OCI-LY3 (cell line): ENCODE results near the gene PDGFA.

Experiments used
- H2AFZ ChIP-seq: fragments of 200-600, 300-600 bp; shearing (Covaris generic); 2 replicates; pipeline ENCODE4 v1.6.0; 2014; ENCODE audit warnings: antibody characterized with exemption, low read depth, low read length
- H3K27ac ChIP-seq: fragments of 200-600, 300-600 bp; sonication (generic); 2 replicates; pipeline ENCODE4 v1.5.1; 2014; ENCODE audit warnings: mild to moderate bottlenecking, low read length, moderate library complexity, mixed read lengths
- H3K27me3 ChIP-seq: fragments of 200-600, 300-600 bp; sonication (generic); 2 replicates; pipeline ENCODE4 v1.6.1; 2014; ENCODE audit warnings: low read depth, low read length, mixed read lengths
- H3K36me3 ChIP-seq: fragments of 200-600, 300-600 bp; sonication (generic); replicated peaks from 2 replicates; pipeline ENCODE3; 2014; ENCODE audit warnings: low read depth, low read length, mixed read lengths
- H3K4me1 ChIP-seq: fragments of 300-600, 200-600 bp; sonication (generic); 2 replicates; pipeline ENCODE4 v1.6.1; 2014; ENCODE audit warnings: low read length, mixed read lengths
- H3K4me2 ChIP-seq: fragments of 200-600, 300-600 bp; sonication (generic); 2 replicates; pipeline ENCODE4 v1.6.1; 2014; ENCODE audit warnings: low read length, mixed read lengths
- H3K4me3 ChIP-seq: fragments of 300-600, 200-600 bp; sonication (generic); 2 replicates; pipeline ENCODE4 v1.5.1; 2014; ENCODE audit warnings: antibody characterized with exemption, mild to moderate bottlenecking, low read length, moderate library complexity
- H3K79me2 ChIP-seq: fragments of 300-600, 200-600 bp; shearing (Covaris generic); 2 replicates; pipeline ENCODE4 v1.6.1; 2014; ENCODE audit warnings: mild to moderate bottlenecking, low read length, mixed read lengths
- H3K9ac ChIP-seq: fragments of 300-600, 200-600 bp; shearing (Covaris generic); 2 replicates; pipeline ENCODE4 v1.6.0; 2014; ENCODE audit warnings: mild to moderate bottlenecking, low read length, moderate library complexity
- H3K9me3 ChIP-seq: fragments of 200-600, 300-600 bp; shearing (Covaris generic); 2 replicates; pipeline ENCODE4 v1.6.1; 2014; ENCODE audit warnings: low read length, mixed read lengths; ENCODE audit not compliant: insufficient read depth
- H4K20me1 ChIP-seq: fragments of 200-600, 300-600 bp; sonication (generic); 2 replicates; pipeline ENCODE4 v1.6.1; 2016; ENCODE audit warnings: low read length, mixed read lengths; ENCODE audit not compliant: insufficient read depth
- CTCF ChIP-seq: fragments of 200-600, 300-600 bp; sonication (generic); IDR thresholded peaks from 2 replicates; pipeline ENCODE4 v1.5.1; 2014; ENCODE audit warnings: antibody characterized with exemption, low read length, low read depth
- EZH2phosphoT487 ChIP-seq: fragments of 200-600 bp; shearing (Covaris generic); IDR thresholded peaks from 2 replicates; pipeline ENCODE4 v1.6.1; 2018; ENCODE audit warnings: antibody characterized with exemption, mixed run types, low read depth

PDGFA gene

GRCh38 chr7:566100-566499 is 46.5 kb upstream of the PDGFA start:
- Histone ChIP-seq H3K4me1 (no peaks in the 10 kb centered on the region), H4K20me1 (no peaks in the 10 kb centered on the region), H3K27ac (no peak overlapping the region), H3K79me2 (no peaks in the 10 kb centered on the region), H2AFZ (no peak overlapping the region), H3K4me2 (no peak overlapping the region), H3K4me3 (no peak overlapping the region), H3K27me3 (no peaks in the 10 kb centered on the region), H3K9me3 (no peaks in the 10 kb centered on the region), H3K36me3 (no peaks in the 10 kb centered on the region), H3K9ac (no peak overlapping the region)
- TF ChIP-seq EZH2phosphoT487 = no peak
- no peak for TF ChIP-seq CTCF

GRCh38 chr7:564176-564865 is 44.7 kb upstream of the PDGFA start:
- Histone ChIP-seq H3K4me2 (no peak overlapping the region), H3K36me3 (no peaks in the 10 kb centered on the region), H3K27me3 (no peaks in the 10 kb centered on the region), H3K4me3 (no peak overlapping the region), H2AFZ (no peak overlapping the region), H3K9ac (no peak overlapping the region), H3K9me3 (no peaks in the 10 kb centered on the region), H3K27ac (no peak overlapping the region), H4K20me1 (no peaks in the 10 kb centered on the region), H3K79me2 (no peaks in the 10 kb centered on the region), H3K4me1 (no peaks in the 10 kb centered on the region)
- no peak for TF ChIP-seq CTCF
- no peak for TF ChIP-seq EZH2phosphoT487

- Histone ChIP-seq H3K79me2 (no peaks in the 10 kb centered on the region), H3K27ac (no peak overlapping the region), H3K4me1 (no peaks in the 10 kb centered on the region), H3K9ac (no peak overlapping the region), H2AFZ (no peak overlapping the region), H3K4me3 (no peak overlapping the region), H3K27me3 (no peaks in the 10 kb centered on the region), H3K9me3 (no peaks in the 10 kb centered on the region), H3K36me3 (no peaks in the 10 kb centered on the region), H4K20me1 (no peaks in the 10 kb centered on the region), H3K4me2 (no peak overlapping the region)
- TF ChIP-seq CTCF = no peak
- no peak for TF ChIP-seq EZH2phosphoT487
Measured at GRCh38 chr7:563629-564170, 44.1 kb upstream of the PDGFA start.

GRCh38 chr7:562789-563628 is 43.4 kb upstream of the PDGFA start:
- no peak overlapping the region for H3K9ac ChIP-seq
- H3K4me3 ChIP-seq = no peak overlapping the region
- no peaks in the 10 kb centered on the region for H3K36me3 ChIP-seq
- no peak overlapping the region for H3K4me2 ChIP-seq
- no peaks in the 10 kb centered on the region for H3K9me3 ChIP-seq
- no peak overlapping the region for H3K27ac ChIP-seq
- H3K79me2 ChIP-seq = no peaks in the 10 kb centered on the region
- H2AFZ ChIP-seq = no peak overlapping the region
- no peaks in the 10 kb centered on the region for H4K20me1 ChIP-seq
- no peaks in the 10 kb centered on the region for H3K4me1 ChIP-seq
- no peak for TF ChIP-seq CTCF
- TF ChIP-seq EZH2phosphoT487 = no peak
- no peaks in the 10 kb centered on the region for H3K27me3 ChIP-seq
